ENCODE results near the gene CTDNEP1. TPM values are rescaled to one million over a fixed set of nuclear protein-coding genes. Genes with fewer than 3 reads are reported as not detected.

The CTDNEP1 gene
- total RNA-seq, 1 donor from 2014 or later = 105 TPM

- peak within 1 kb of the TSS; percentile 99 for H3K27ac ChIP-seq (replicated peaks)
- peaks cover 47% of the 10 kb centered on the region for H3K36me3 ChIP-seq
- H3K27me3 ChIP-seq (ENCODE audit: low read depth) = no peaks in the 10 kb centered on the region
- H3K9me3 ChIP-seq (replicated peaks) = no peaks in the 10 kb centered on the region
- TF ChIP-seq CTCF (IDR thresholded peaks at IDR 0.05; ENCODE audit: borderline replicate concordance) = no peak
- intact Hi-C loops (cut with micrococcal nuclease) = no loop called here
- peak; percentile 95 for DNase-seq
- peaks cover 52% of the 10 kb centered on the region for H3K4me1 ChIP-seq
- H3K4me3 ChIP-seq = peak within 1 kb of the TSS; percentile 97
Observed at GRCh38 chr17:7241783-7242716, 9.5 kb downstream of the CTDNEP1 start, which contains the start of gene GABARAP. TSS of gene GABARAP (minus strand) at chr17:7242449. CDS start at chr17:7242330, 119 bp downstream.

- DNase-seq = no peak
- Histone ChIP-seq H3K4me1 (peaks cover 57% of the 10 kb centered on the region), H3K9me3 (replicated peaks) (no peaks in the 10 kb centered on the region), H3K27me3 (ENCODE audit: low read depth) (no peaks in the 10 kb centered on the region), H3K27ac (replicated peaks) (peak overlapping the region; percentile 99), H3K36me3 (peaks cover 47% of the 10 kb centered on the region), H3K4me3 (peak overlapping the region; percentile 97)
- TF ChIP-seq CTCF (IDR thresholded peaks at IDR 0.05; ENCODE audit: borderline replicate concordance) = no peak
- intact Hi-C loops (cut with micrococcal nuclease) = no loop called here
Observed at GRCh38 chr17:7241090-7241733, 10.3 kb downstream of the CTDNEP1 start.

GRCh38 chr17:7240375-7240774 lies 11.2 kb downstream of the CTDNEP1 start:
- Histone ChIP-seq H3K27me3 (ENCODE audit: low read depth) (no peaks in the 10 kb centered on the region), H3K4me1 (peaks cover 63% of the 10 kb centered on the region), H3K9me3 (replicated peaks) (no peaks in the 10 kb centered on the region), H3K4me3 (peak overlapping the region; percentile 97), H3K27ac (replicated peaks) (peak overlapping the region; percentile 99), H3K36me3 (peaks cover 47% of the 10 kb centered on the region)
- intact Hi-C loops (cut with micrococcal nuclease) = no loop called here
- no peak for TF ChIP-seq CTCF (IDR thresholded peaks at IDR 0.05; ENCODE audit: borderline replicate concordance)
- no peak for DNase-seq

GRCh38 chr17:7239091-7240027 lies 12.2 kb downstream of the CTDNEP1 start, which contains the start of gene PHF23:
TSS of gene PHF23 (minus strand) at chr17:7239457. CDS start at chr17:7239279, 178 bp downstream.
- peak; percentile 99 for DNase-seq
- intact Hi-C loops (cut with micrococcal nuclease) = no loop called here
- peaks cover 41% of the 10 kb centered on the region for H3K36me3 ChIP-seq
- peak within 1 kb of the TSS; percentile 99 for H3K27ac ChIP-seq (replicated peaks)
- no peak for TF ChIP-seq CTCF (IDR thresholded peaks at IDR 0.05; ENCODE audit: borderline replicate concordance)
- no peaks in the 10 kb centered on the region for H3K9me3 ChIP-seq (replicated peaks)
- peak within 1 kb of the TSS; percentile 97 for H3K4me3 ChIP-seq
- no peaks in the 10 kb centered on the region for H3K27me3 ChIP-seq (ENCODE audit: low read depth)
- H3K4me1 ChIP-seq = peaks cover 73% of the 10 kb centered on the region

Data from left ventricle myocardium inferior (tissue), 1 donor.